Measurements from ENCODE around the gene NEDD4L. TPM values are rescaled to one million over a fixed set of nuclear protein-coding genes. Genes with fewer than 3 reads are reported as not detected.

Gene NEDD4L
- total RNA-seq, 5 donors from 2014 or later (not counting 1 experiment from before 2014, with no cell fraction given) = 4.4 to 10.7 (median 6.7) TPM

- Mint-ChIP-seq H3K36me3 (no peaks in the 10 kb centered on the region), H3K27me3 (peaks cover 8 to 11% of the 10 kb centered on the region in 2 donors), H3K9me3 (no peaks in the 10 kb centered on the region), H3K27ac (no peak overlapping the region), H3K4me3 (no peak overlapping the region), H3K4me1 (peaks cover 0 to 8% (median 2%) of the 10 kb centered on the region in 3 donors)
- ATAC-seq (replicated peaks in 1 of 4) (no peak), DNase-seq (no peak)
- 33% methylated on average over 1 of the region's 6 CpGs for WGBS (ENCODE audit: insufficient coverage)
- Histone ChIP-seq H3K36me3 (ENCODE audit: control insufficient read depth in 2 of 2, extremely low read depth in 1 of 2, insufficient read depth in 1 of 2, low read length in 1 of 2) (no peaks in the 10 kb centered on the region), H3K27me3 (replicated peaks in 1 of 2; ENCODE audit: control insufficient read depth in 2 of 2, extremely low read depth in 1 of 2, insufficient read depth in 2 of 2, low read length in 1 of 2) (peaks cover 0 to 3% of the 10 kb centered on the region in 2 experiments), H3K4me3 (ENCODE audit: control insufficient read depth in 1 of 2, extremely low read depth in 1 of 2, low read length in 1 of 2) (no peak overlapping the region), H3K4me1 (ENCODE audit: control insufficient read depth in 1 of 2, extremely low read depth in 1 of 2, insufficient read depth in 2 of 2, low read length in 2 of 2) (no peaks in the 10 kb centered on the region), H3K27ac (ENCODE audit: low read length) (no peak overlapping the region), H3K9me3 (no peaks in the 10 kb centered on the region)
- ChIA-PET CTCF (interaction anchor here in 1 of 2 donors (0.6 to 0.7 kb wide), 2 partner anchors 48 to 277 kb away, joined by 3 read pairs; no protein-coding TSS in a partner anchor), POLR2A (interaction anchor here in 1 of 2 donors (0.7 kb wide), 1 partner anchor 37 kb away, joined by 3 read pairs; no protein-coding TSS in a partner anchor)
These were observed 66.4 kb downstream of the NEDD4L start for GRCh38 chr18:58110398-58110797.

DNA sequence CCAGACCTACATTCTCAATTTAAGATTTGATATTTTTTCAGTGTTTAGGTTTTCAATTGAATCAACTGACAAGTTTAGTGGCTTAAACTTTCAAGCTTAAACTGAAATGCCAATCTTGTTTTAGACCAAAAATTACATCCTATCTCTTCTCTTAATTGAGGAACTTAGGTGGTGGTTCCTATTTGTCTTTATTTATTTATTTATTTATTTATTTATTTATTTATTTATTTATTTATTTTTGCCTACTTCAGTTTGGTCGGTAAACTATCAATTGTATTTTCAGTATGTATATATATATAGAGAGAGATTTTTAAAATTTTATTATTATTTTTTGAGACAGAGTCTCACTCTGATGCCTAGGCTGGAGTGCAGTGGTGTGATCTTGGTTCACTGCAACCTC lies 68.1 kb downstream of the NEDD4L start:
- H3K36me3 Mint-ChIP-seq = no peaks in the 10 kb centered on the region
- ChIA-PET POLR2A (no interaction called here), CTCF (no interaction called here)
- DNase-seq = no peak
- H3K4me3 ChIP-seq (ENCODE audit: control insufficient read depth in 1 of 2, extremely low read depth in 1 of 2, low read length in 1 of 2) = no peak overlapping the region
- peaks cover 0 to 8% (median 2%) of the 10 kb centered on the region in 3 donors for H3K4me1 Mint-ChIP-seq
- no peak overlapping the region for H3K27ac ChIP-seq (ENCODE audit: low read length)
- no peaks in the 10 kb centered on the region for H3K9me3 Mint-ChIP-seq
- peaks cover 5 to 8% of the 10 kb centered on the region in 2 donors for H3K27me3 Mint-ChIP-seq
- no peaks in the 10 kb centered on the region for H3K36me3 ChIP-seq (ENCODE audit: control insufficient read depth in 2 of 2, extremely low read depth in 1 of 2, insufficient read depth in 1 of 2, low read length in 1 of 2)
- no peak overlapping the region for H3K27ac Mint-ChIP-seq
- H3K4me3 Mint-ChIP-seq = no peak overlapping the region
- no peak for ATAC-seq (replicated peaks in 1 of 4)
- no peaks in the 10 kb centered on the region for H3K9me3 ChIP-seq
- no CpG with 5 or more reads among the region's 1 CpG for WGBS (ENCODE audit: insufficient coverage)
- no peaks in the 10 kb centered on the region for H3K4me1 ChIP-seq (ENCODE audit: control insufficient read depth in 1 of 2, extremely low read depth in 1 of 2, insufficient read depth in 2 of 2, low read length in 2 of 2)
- peaks cover 0 to 3% of the 10 kb centered on the region in 2 experiments for H3K27me3 ChIP-seq (replicated peaks in 1 of 2; ENCODE audit: control insufficient read depth in 2 of 2, extremely low read depth in 1 of 2, insufficient read depth in 2 of 2, low read length in 1 of 2)

- POLR2A ChIA-PET = no interaction called here
- Histone ChIP-seq H3K27me3 (replicated peaks in 1 of 2; ENCODE audit: control insufficient read depth in 2 of 2, extremely low read depth in 1 of 2, insufficient read depth in 2 of 2, low read length in 1 of 2) (peaks cover 0 to 3% of the 10 kb centered on the region in 2 experiments), H3K9me3 (no peaks in the 10 kb centered on the region), H3K4me1 (ENCODE audit: control insufficient read depth in 1 of 2, extremely low read depth in 1 of 2, insufficient read depth in 2 of 2, low read length in 2 of 2) (no peaks in the 10 kb centered on the region), H3K36me3 (ENCODE audit: control insufficient read depth in 2 of 2, extremely low read depth in 1 of 2, insufficient read depth in 1 of 2, low read length in 1 of 2) (no peaks in the 10 kb centered on the region), H3K27ac (ENCODE audit: low read length) (no peak overlapping the region), H3K4me3 (ENCODE audit: control insufficient read depth in 1 of 2, extremely low read depth in 1 of 2, low read length in 1 of 2) (no peak overlapping the region)
- H3K4me1 Mint-ChIP-seq = peaks cover 0 to 8% (median 2%) of the 10 kb centered on the region in 3 donors
- no peak overlapping the region for H3K4me3 Mint-ChIP-seq
- CTCF ChIA-PET = no interaction called here
- WGBS (ENCODE audit: insufficient coverage) = no CpG with 5 or more reads among the region's 3 CpGs
- no peaks in the 10 kb centered on the region for H3K9me3 Mint-ChIP-seq
- no peaks in the 10 kb centered on the region for H3K36me3 Mint-ChIP-seq
- no peak overlapping the region for H3K27ac Mint-ChIP-seq
- no peak for ATAC-seq (replicated peaks in 1 of 4)
- no peak for DNase-seq
- peaks cover 4 to 8% of the 10 kb centered on the region in 2 donors for H3K27me3 Mint-ChIP-seq
These were observed 69.3 kb downstream of the NEDD4L start for GRCh38 chr18:58113337-58113736.

- Mint-ChIP-seq H3K36me3 (no peaks in the 10 kb centered on the region), H3K27ac (no peak overlapping the region), H3K4me1 (peaks cover 0 to 8% (median 2%) of the 10 kb centered on the region in 3 donors), H3K27me3 (peaks cover 4 to 8% of the 10 kb centered on the region in 2 donors), H3K4me3 (no peak overlapping the region), H3K9me3 (no peaks in the 10 kb centered on the region)
- no peak overlapping the region for H3K4me3 ChIP-seq (ENCODE audit: control insufficient read depth in 1 of 2, extremely low read depth in 1 of 2, low read length in 1 of 2)
- ChIA-PET POLR2A (no interaction called here), CTCF (no interaction called here)
- H3K9me3 ChIP-seq = no peaks in the 10 kb centered on the region
- no peaks in the 10 kb centered on the region for H3K4me1 ChIP-seq (ENCODE audit: control insufficient read depth in 1 of 2, extremely low read depth in 1 of 2, insufficient read depth in 2 of 2, low read length in 2 of 2)
- H3K36me3 ChIP-seq (ENCODE audit: control insufficient read depth in 2 of 2, extremely low read depth in 1 of 2, insufficient read depth in 1 of 2, low read length in 1 of 2) = no peaks in the 10 kb centered on the region
- DNase-seq = no peak
- WGBS (ENCODE audit: insufficient coverage) = 81% methylated on average over 3 of the region's 6 CpGs
- no peak for ATAC-seq (replicated peaks in 1 of 4)
- no peak overlapping the region for H3K27ac ChIP-seq (ENCODE audit: low read length)
- H3K27me3 ChIP-seq (replicated peaks in 1 of 2; ENCODE audit: control insufficient read depth in 2 of 2, extremely low read depth in 1 of 2, insufficient read depth in 2 of 2, low read length in 1 of 2) = peaks cover 0 to 6% of the 10 kb centered on the region in 2 experiments
These were observed 70.7 kb downstream of the NEDD4L start for GRCh38 chr18:58114766-58115165.

GRCh38 chr18:58116818-58117217 lies 72.8 kb downstream of the NEDD4L start:
- CTCF ChIA-PET = interaction anchor here in 1 of 2 donors (0.6 kb wide), 2 partner anchors 77 to 735 kb away, joined by 3 to 8 read pairs; no protein-coding TSS in a partner anchor
- ATAC-seq (replicated peaks in 1 of 4) = no peak

DNA sequence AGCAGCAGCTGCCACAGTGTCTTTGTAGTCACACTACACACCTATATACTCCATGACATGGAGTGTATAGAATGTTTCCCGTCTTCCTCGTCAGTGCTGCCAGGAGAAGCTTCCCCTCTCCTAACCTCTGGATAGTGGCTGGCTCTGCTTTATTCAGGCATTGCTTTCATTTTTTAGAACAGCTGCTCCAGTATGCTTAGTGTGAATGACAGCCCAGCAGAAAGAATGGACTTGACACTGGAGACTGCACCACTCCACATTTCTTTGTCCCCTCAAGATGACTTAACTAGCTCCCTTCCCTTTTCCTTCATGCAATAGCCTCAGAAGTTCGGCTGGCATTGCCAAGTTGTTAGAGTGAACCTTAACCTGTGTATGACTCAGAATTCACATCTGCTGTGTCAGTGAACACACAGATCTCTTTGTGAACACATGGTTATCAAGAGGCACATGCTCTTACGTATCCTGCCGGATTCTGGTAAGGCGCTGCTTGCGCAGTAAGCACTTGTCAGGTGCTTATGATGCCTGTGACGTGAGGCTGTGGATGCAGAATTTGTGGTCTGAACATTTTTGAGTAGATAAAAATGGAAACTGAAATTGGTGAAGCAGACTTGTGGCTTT lies 73.9 kb downstream of the NEDD4L start:
- DNase-seq (no peak), ATAC-seq (replicated peaks in 1 of 4) (no peak)
- Mint-ChIP-seq H3K27ac (no peak overlapping the region), H3K27me3 (peaks cover 0 to 5% of the 10 kb centered on the region in 2 donors), H3K36me3 (no peaks in the 10 kb centered on the region), H3K4me1 (peaks cover 0 to 8% (median 2%) of the 10 kb centered on the region in 3 donors), H3K4me3 (no peak overlapping the region), H3K9me3 (no peaks in the 10 kb centered on the region)
- ChIA-PET POLR2A (no interaction called here), CTCF (interaction anchor here (0.6 to 0.7 kb wide), 3 partner anchors 10 to 236 kb away, joined by 3 read pairs; no protein-coding TSS in a partner anchor)
- WGBS (ENCODE audit: insufficient coverage) = 81% methylated on average over 5 of the region's 8 CpGs
- Histone ChIP-seq H3K27me3 (replicated peaks in 1 of 2; ENCODE audit: control insufficient read depth in 2 of 2, extremely low read depth in 1 of 2, insufficient read depth in 2 of 2, low read length in 1 of 2) (peaks cover 0 to 4% of the 10 kb centered on the region in 2 experiments), H3K4me3 (ENCODE audit: control insufficient read depth in 1 of 2, extremely low read depth in 1 of 2, low read length in 1 of 2) (no peak overlapping the region), H3K36me3 (ENCODE audit: control insufficient read depth in 2 of 2, extremely low read depth in 1 of 2, insufficient read depth in 1 of 2, low read length in 1 of 2) (no peaks in the 10 kb centered on the region), H3K4me1 (ENCODE audit: control insufficient read depth in 1 of 2, extremely low read depth in 1 of 2, insufficient read depth in 2 of 2, low read length in 2 of 2) (no peaks in the 10 kb centered on the region), H3K27ac (ENCODE audit: low read length) (no peak overlapping the region), H3K9me3 (no peaks in the 10 kb centered on the region)

More at GRCh38 chr18:58116818-58117217, 72.8 kb downstream of the NEDD4L start:
- Mint-ChIP-seq H3K36me3 (no peaks in the 10 kb centered on the region), H3K4me1 (peaks cover 0 to 8% (median 2%) of the 10 kb centered on the region in 3 donors), H3K9me3 (no peaks in the 10 kb centered on the region), H3K27me3 (peaks cover 0 to 5% of the 10 kb centered on the region in 2 donors), H3K27ac (no peak overlapping the region), H3K4me3 (no peak overlapping the region)
- Histone ChIP-seq H3K9me3 (no peaks in the 10 kb centered on the region), H3K4me3 (ENCODE audit: control insufficient read depth in 1 of 2, extremely low read depth in 1 of 2, low read length in 1 of 2) (no peak overlapping the region), H3K36me3 (ENCODE audit: control insufficient read depth in 2 of 2, extremely low read depth in 1 of 2, insufficient read depth in 1 of 2, low read length in 1 of 2) (no peaks in the 10 kb centered on the region), H3K27me3 (replicated peaks in 1 of 2; ENCODE audit: control insufficient read depth in 2 of 2, extremely low read depth in 1 of 2, insufficient read depth in 2 of 2, low read length in 1 of 2) (peaks cover 0 to 4% of the 10 kb centered on the region in 2 experiments), H3K4me1 (ENCODE audit: control insufficient read depth in 1 of 2, extremely low read depth in 1 of 2, insufficient read depth in 2 of 2, low read length in 2 of 2) (no peaks in the 10 kb centered on the region), H3K27ac (ENCODE audit: low read length) (no peak overlapping the region)
- POLR2A ChIA-PET = no interaction called here
- WGBS (ENCODE audit: insufficient coverage) = no CpG with 5 or more reads among the region's 4 CpGs
- DNase-seq = no peak

Data from T-cell (primary cell).